ENCODE results near the gene PRKN.

PRKN gene

GRCh38 chr6:161744211-161745067 lies 983.1 kb downstream of the PRKN start:
- no peak for DNase-seq

GRCh38 chr6:161743509-161744178 lies 983.9 kb downstream of the PRKN start:
- no peak for DNase-seq

- no peak for DNase-seq
Measured at GRCh38 chr6:161740486-161740885, 987.1 kb downstream of the PRKN start.

- DNase-seq: no peak
Measured at GRCh38 chr6:161736781-161737292, 990.7 kb downstream of the PRKN start.

GRCh38 chr6:161736326-161736725 lies 991.2 kb downstream of the PRKN start:
- no peak for DNase-seq

- DNase-seq: no peak
Measured at GRCh38 chr6:161732594-161732993, 995.0 kb downstream of the PRKN start.

- DNase-seq: no peak
Measured at GRCh38 chr6:161727083-161727833, 1000.3 kb downstream of the PRKN start.

GRCh38 chr6:161722394-161722793 lies 1005.2 kb downstream of the PRKN start:
- DNase-seq: no peak

GRCh38 chr6:161721511-161721910 lies 1006.1 kb downstream of the PRKN start:
- no peak for DNase-seq

GRCh38 chr6:161716176-161716575 lies 1011.4 kb downstream of the PRKN start:
- no peak for DNase-seq

- no peak for DNase-seq
Measured at GRCh38 chr6:161711938-161712337, 1015.6 kb downstream of the PRKN start.

- no peak for DNase-seq
Measured at GRCh38 chr6:161711515-161711914, 1016.1 kb downstream of the PRKN start.

- no peak for DNase-seq
Measured at GRCh38 chr6:161710698-161711097, 1016.9 kb downstream of the PRKN start.

- no peak for DNase-seq
Measured at GRCh38 chr6:161701056-161701455, 1026.5 kb downstream of the PRKN start.

- no peak for DNase-seq
Measured at GRCh38 chr6:161696801-161697200, 1030.8 kb downstream of the PRKN start.

- DNase-seq: no peak
Measured at GRCh38 chr6:161694995-161695394, 1032.6 kb downstream of the PRKN start.

GRCh38 chr6:161686655-161687054 lies 1040.9 kb downstream of the PRKN start:
- DNase-seq: no peak

- DNase-seq: no peak
Measured at GRCh38 chr6:161684731-161685475, 1042.7 kb downstream of the PRKN start.

- no peak for DNase-seq
Measured at GRCh38 chr6:161683400-161683799, 1044.2 kb downstream of the PRKN start.

- no peak for DNase-seq
Measured at GRCh38 chr6:161682982-161683381, 1044.6 kb downstream of the PRKN start.

GRCh38 chr6:161679980-161680538 lies 1047.5 kb downstream of the PRKN start:
- no peak for DNase-seq

GRCh38 chr6:161677188-161677587 lies 1050.4 kb downstream of the PRKN start:
- DNase-seq: no peak

Data from activated T-cell treated with anti-CD3 and anti-CD28 coated beads, Interleukin-2, amount 50 U/mL, for 48 hours (primary cell).